IPS DF 6.9 (cell line): ENCODE measurements around the gene PARP14.
"Not testable (repeated sequence)": the region's sequence is repeated elsewhere in the genome, so short reads cannot be mapped to it uniquely, and the experiment has no call there.

Experiments used
- DNase-seq: peaks from one replicate; pipeline ENCODE4 v3.0.0-alpha.2; 2013; ENCODE audit warnings: low read depth, low spot score
- H3K27ac ChIP-seq: one replicate; pipeline ENCODE4 v1.5.1; 2013; ENCODE audit warnings: low read length, control low read depth
- H3K27me3 ChIP-seq: 2 replicates; pipeline ENCODE4 v1.6.1; 2013; ENCODE audit warnings: mild to moderate bottlenecking, low read length; ENCODE audit not compliant: control insufficient read depth, insufficient read depth
- H3K36me3 ChIP-seq: 2 replicates; pipeline ENCODE4 v1.6.1; 2013; ENCODE audit warnings: low read length; ENCODE audit not compliant: control insufficient read depth, insufficient read depth
- H3K4me1 ChIP-seq: 2 replicates; pipeline ENCODE4 v1.6.1; 2013; ENCODE audit warnings: low read length; ENCODE audit not compliant: control insufficient read depth, insufficient read depth
- H3K4me3 ChIP-seq: 2 replicates; pipeline ENCODE4 v1.5.1; 2013; ENCODE audit warnings: mild to moderate bottlenecking, low read length
- H3K9me3 ChIP-seq: 2 replicates; pipeline ENCODE4 v1.6.1; 2013; ENCODE audit warnings: low read length, inconsistent platforms; ENCODE audit not compliant: control insufficient read depth, insufficient read depth
- WGBS: extraction: QIAGEN DNeasy Blood & Tissue Kit; methylation state at CpG from one replicate; pipeline ENCODE4 v1.1.7; 2013; ENCODE audit warnings: mixed read lengths, missing lambda C conversion rate; ENCODE audit not compliant: insufficient read length, insufficient coverage; 5-methylcytosine and 5-hydroxymethylcytosine counted together

The PARP14 gene, protein sequence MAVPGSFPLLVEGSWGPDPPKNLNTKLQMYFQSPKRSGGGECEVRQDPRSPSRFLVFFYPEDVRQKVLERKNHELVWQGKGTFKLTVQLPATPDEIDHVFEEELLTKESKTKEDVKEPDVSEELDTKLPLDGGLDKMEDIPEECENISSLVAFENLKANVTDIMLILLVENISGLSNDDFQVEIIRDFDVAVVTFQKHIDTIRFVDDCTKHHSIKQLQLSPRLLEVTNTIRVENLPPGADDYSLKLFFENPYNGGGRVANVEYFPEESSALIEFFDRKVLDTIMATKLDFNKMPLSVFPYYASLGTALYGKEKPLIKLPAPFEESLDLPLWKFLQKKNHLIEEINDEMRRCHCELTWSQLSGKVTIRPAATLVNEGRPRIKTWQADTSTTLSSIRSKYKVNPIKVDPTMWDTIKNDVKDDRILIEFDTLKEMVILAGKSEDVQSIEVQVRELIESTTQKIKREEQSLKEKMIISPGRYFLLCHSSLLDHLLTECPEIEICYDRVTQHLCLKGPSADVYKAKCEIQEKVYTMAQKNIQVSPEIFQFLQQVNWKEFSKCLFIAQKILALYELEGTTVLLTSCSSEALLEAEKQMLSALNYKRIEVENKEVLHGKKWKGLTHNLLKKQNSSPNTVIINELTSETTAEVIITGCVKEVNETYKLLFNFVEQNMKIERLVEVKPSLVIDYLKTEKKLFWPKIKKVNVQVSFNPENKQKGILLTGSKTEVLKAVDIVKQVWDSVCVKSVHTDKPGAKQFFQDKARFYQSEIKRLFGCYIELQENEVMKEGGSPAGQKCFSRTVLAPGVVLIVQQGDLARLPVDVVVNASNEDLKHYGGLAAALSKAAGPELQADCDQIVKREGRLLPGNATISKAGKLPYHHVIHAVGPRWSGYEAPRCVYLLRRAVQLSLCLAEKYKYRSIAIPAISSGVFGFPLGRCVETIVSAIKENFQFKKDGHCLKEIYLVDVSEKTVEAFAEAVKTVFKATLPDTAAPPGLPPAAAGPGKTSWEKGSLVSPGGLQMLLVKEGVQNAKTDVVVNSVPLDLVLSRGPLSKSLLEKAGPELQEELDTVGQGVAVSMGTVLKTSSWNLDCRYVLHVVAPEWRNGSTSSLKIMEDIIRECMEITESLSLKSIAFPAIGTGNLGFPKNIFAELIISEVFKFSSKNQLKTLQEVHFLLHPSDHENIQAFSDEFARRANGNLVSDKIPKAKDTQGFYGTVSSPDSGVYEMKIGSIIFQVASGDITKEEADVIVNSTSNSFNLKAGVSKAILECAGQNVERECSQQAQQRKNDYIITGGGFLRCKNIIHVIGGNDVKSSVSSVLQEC (N-terminal part only)

DNA sequence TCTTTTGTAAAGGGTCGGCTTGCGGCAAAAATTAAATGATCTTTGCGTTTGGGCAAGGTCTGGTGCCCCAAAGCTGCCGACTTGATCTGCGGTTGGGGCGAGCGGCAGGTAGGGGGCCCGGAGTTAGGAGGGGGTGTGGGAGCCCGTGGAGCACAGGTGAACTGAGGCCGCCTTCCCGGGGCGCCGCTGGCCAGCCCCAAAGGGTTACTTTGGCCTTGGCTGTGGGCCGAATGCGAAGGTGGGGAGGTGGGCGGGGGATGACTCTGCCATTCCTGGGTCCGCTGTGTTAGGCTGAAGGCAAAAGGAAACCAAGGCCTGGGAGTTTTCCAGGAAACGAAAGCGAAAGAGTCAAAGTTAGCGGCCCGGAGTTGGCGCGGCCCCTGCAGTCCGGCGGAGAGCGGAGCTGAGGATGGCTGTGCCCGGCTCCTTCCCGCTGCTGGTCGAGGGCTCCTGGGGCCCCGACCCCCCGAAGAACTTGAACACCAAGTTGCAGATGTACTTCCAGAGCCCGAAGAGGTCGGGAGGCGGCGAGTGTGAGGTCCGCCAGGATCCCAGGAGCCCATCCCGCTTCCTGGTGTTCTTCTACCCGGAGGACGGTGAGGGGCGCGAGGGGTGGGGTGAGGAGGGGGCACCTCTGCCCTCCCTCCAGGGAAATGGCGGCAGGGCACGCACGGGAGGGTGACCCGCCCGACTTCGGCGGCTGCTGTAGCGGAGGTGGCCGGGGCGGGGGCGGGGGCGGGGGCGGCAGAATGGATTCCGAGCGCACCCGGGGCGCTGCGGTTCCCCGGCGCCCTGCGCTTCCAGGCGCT, at the start of gene PARP14:
Gene PARP14, plus strand, starts transcription at position 365 of the 809 bp plus-strand sequence. Its CDS starts 45 bp downstream, at position 410.
- no peak for DNase-seq
- Histone ChIP-seq H3K9me3 (no peaks in the 10 kb centered on the region), H3K4me3 (peak within 1 kb of the TSS; percentile 86), H3K27ac (no peak within 1 kb of the TSS), H3K4me1 (peaks cover 6% of the 10 kb centered on the region; the same call in 1 of the 2 replicates), H3K27me3 (no peaks in the 10 kb centered on the region), H3K36me3 (no peaks in the 10 kb centered on the region)
- no CpG with 5 or more reads among the region's 63 CpGs for WGBS

GRCh38 chr3:122635789-122636188, 44.9 kb upstream of the PARP14 start:
- no peaks in the 10 kb centered on the region for H3K27me3 ChIP-seq
- H3K9me3 ChIP-seq = no peaks in the 10 kb centered on the region
- WGBS = no CpG with 5 or more reads among the region's 5 CpGs
- no peak overlapping the region for H3K27ac ChIP-seq
- no peak overlapping the region for H3K4me3 ChIP-seq
- no peaks in the 10 kb centered on the region for H3K4me1 ChIP-seq
- no peaks in the 10 kb centered on the region for H3K36me3 ChIP-seq
- DNase-seq = no peak

- no peak overlapping the region for H3K4me3 ChIP-seq
- H3K27me3 ChIP-seq = no peaks in the 10 kb centered on the region
- H3K9me3 ChIP-seq = no peaks in the 10 kb centered on the region
- H3K4me1 ChIP-seq = no peaks in the 10 kb centered on the region
- H3K36me3 ChIP-seq = no peaks in the 10 kb centered on the region
- no peak overlapping the region for H3K27ac ChIP-seq
- DNase-seq = no peak
- no CpG with 5 or more reads among the region's 3 CpGs for WGBS
Observed at GRCh38 chr3:122636697-122637096, 43.9 kb upstream of the PARP14 start.

GRCh38 chr3:122640437-122640999, 40.1 kb upstream of the PARP14 start:
- H3K9me3 ChIP-seq = no peaks in the 10 kb centered on the region
- H3K36me3 ChIP-seq = no peaks in the 10 kb centered on the region
- H3K4me1 ChIP-seq = no peaks in the 10 kb centered on the region
- H3K27me3 ChIP-seq = no peaks in the 10 kb centered on the region
- no peak for DNase-seq
- no peak overlapping the region for H3K4me3 ChIP-seq
- H3K27ac ChIP-seq = no peak overlapping the region

- no peaks in the 10 kb centered on the region for H3K9me3 ChIP-seq
- no peak overlapping the region for H3K27ac ChIP-seq
- DNase-seq = no peak
- no peak overlapping the region for H3K4me3 ChIP-seq
- H3K36me3 ChIP-seq = no peaks in the 10 kb centered on the region
- no peaks in the 10 kb centered on the region for H3K27me3 ChIP-seq
- H3K4me1 ChIP-seq = no peaks in the 10 kb centered on the region
- WGBS = no CpG with 5 or more reads among the region's 2 CpGs
Observed at GRCh38 chr3:122642935-122643334, 37.7 kb upstream of the PARP14 start.

GRCh38 chr3:122646146-122646988, 34.3 kb upstream of the PARP14 start:
- no peaks in the 10 kb centered on the region for H3K9me3 ChIP-seq
- H3K4me3 ChIP-seq = no peak overlapping the region
- no peak for DNase-seq
- H3K27ac ChIP-seq = no peak overlapping the region
- no peaks in the 10 kb centered on the region for H3K4me1 ChIP-seq
- WGBS = no CpG with 5 or more reads among the region's 5 CpGs
- H3K36me3 ChIP-seq = no peaks in the 10 kb centered on the region
- H3K27me3 ChIP-seq = no peaks in the 10 kb centered on the region

GRCh38 chr3:122651233-122651907, 29.3 kb upstream of the PARP14 start:
- no CpG with 5 or more reads among the region's 11 CpGs for WGBS
- not testable (repeated sequence) for H3K36me3 ChIP-seq, H3K27ac ChIP-seq, H3K27me3 ChIP-seq, DNase-seq, H3K4me1 ChIP-seq, H3K4me3 ChIP-seq, H3K9me3 ChIP-seq

GRCh38 chr3:122651962-122652361, 28.7 kb upstream of the PARP14 start:
- no CpG with 5 or more reads among the region's 6 CpGs for WGBS
- DNase-seq, H3K27ac ChIP-seq, H3K9me3 ChIP-seq, H3K27me3 ChIP-seq, H3K4me1 ChIP-seq, H3K4me3 ChIP-seq, H3K36me3 ChIP-seq: not testable (repeated sequence)
